Activated CD4-positive, alpha-beta T cell treated with anti-CD3 and anti-CD28 coated beads, Interleukin-2, amount 10 ng/mL, durations not matched to agents 24 days and 14 days (primary cell): ENCODE measurements around the gene NEDD4L. TPM values are rescaled to one million over a fixed set of nuclear protein-coding genes. Genes with fewer than 3 reads are reported as not detected.
"Not testable (repeated sequence)": the region's sequence is repeated elsewhere in the genome, so short reads cannot be mapped to it uniquely, and the experiment has no call there.

Experiments used
- DNase-seq: peaks from one replicate; pipeline ENCODE4 v3.0.0; 2022
- H3K27ac Mint-ChIP-seq: one replicate; pipeline ENCODE4 v1.8.0; 2022; ENCODE audit warnings: mild to moderate bottlenecking, mixed read lengths
- H3K27me3 Mint-ChIP-seq: one replicate; pipeline ENCODE4 v1.8.0; 2022; ENCODE audit warnings: mixed read lengths
- H3K36me3 Mint-ChIP-seq: one replicate; pipeline ENCODE4 v1.8.0; 2022; ENCODE audit warnings: low read depth, mild to moderate bottlenecking, mixed read lengths
- H3K4me1 Mint-ChIP-seq: one replicate; pipeline ENCODE4 v1.8.0; 2021; ENCODE audit warnings: mixed read lengths
- H3K4me3 Mint-ChIP-seq: one replicate; pipeline ENCODE4 v1.8.0; 2022; ENCODE audit warnings: mild to moderate bottlenecking, moderate library complexity, mixed read lengths
- H3K9me3 Mint-ChIP-seq: one replicate; pipeline ENCODE4 v1.8.0; 2021; ENCODE audit warnings: mixed read lengths
- intact Hi-C: fragments of 100-400 bp; cut with micrococcal nuclease; formaldehyde crosslinking; loops from one replicate; pipeline ENCODE4 v1.15.1; 2023
- total RNA-seq: library from RNA; stranded (reverse); gene quantifications from 2 replicates; pipeline ENCODE4 v1.2.3, GENCODE V29; 2022

The NEDD4L gene
- total RNA-seq: 3.5 and 4.2 TPM in 2 replicates

DNA sequence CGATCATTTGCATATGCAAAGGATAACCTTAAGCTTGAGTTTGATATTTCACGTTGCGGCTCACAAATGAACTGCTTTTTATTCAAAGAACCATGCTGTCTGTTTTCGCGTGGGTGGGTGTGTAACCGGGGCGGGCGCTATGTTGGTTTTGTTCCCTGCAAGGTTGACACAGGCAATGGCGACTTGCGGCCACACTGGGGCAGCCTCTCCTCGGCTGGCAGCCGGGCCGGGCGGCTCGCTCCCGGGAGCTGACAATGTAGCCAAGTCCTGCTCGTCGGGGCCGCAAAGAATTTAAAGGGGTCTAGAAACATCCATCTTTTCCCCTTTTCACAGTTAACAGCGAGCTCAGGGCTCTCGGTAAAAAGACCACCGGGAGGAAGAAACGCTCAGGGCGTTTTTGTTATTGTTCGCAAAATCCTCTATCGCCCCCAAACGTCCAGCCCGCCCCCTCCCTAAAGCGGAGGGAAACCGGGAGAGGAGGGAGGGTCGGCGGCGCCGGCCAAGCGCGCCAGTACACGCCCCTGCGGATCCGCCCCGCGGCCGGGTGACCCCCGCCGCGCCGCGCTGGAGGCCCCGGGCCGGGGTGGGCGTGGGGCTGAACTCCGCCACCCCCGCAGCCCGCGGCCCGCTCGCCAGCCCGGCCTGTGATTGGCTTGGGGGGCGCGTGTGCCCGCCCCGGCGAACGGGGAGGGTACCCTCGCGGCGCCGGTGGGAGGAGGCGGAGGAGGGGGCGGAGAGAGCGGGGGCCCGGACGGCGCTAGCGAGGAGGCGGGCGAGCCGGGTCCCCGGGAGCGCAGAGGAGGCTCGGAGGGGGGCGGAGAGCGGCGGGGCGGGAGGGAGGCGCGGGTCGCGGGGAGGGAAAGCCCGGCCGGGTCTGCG is at the start of gene NEDD4L:
NEDD4L (plus strand) TSS at position 736 of the 879 bp plus-strand sequence. CDS start 435 bp downstream, outside the sequence.
- Mint-ChIP-seq H3K27me3 (peaks cover 60% of the 10 kb centered on the region), H3K36me3 (no peaks in the 10 kb centered on the region), H3K4me3 (peak within 1 kb of the TSS; percentile 90), H3K9me3 (no peaks in the 10 kb centered on the region), H3K4me1 (peaks cover 21% of the 10 kb centered on the region), H3K27ac (peak within 1 kb of the TSS; percentile 60)
- peak; percentile 91 for DNase-seq
- intact Hi-C loops: loop anchor here (1.0 to 5.0 kb wide), 7 partner anchors 79 to 457 kb away; partner anchors contain the start of genes FECH and NARS1

DNA sequence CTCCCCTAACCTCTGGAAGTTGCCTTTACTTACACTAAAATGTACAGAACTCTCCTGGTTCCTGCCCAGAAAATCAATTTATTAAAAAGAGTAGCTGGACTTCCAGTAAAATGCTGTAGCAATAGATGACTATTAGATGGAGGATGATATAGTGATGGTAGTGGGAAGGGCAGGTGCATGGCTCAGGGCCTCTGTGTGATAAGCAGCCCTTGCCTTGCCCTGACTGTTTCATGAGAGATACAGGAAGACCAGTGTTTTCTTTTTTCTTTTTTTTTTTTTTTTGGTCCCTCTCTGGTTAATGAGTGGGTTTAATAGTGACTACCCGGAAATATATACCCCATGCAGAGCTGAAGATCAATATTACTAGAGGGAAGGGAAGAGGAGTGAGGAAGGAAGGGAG is 48.7 kb upstream of the NEDD4L start:
- H3K27me3 Mint-ChIP-seq: peaks cover 11% of the 10 kb centered on the region
- DNase-seq: no peak
- no peak overlapping the region for H3K4me3 Mint-ChIP-seq
- no peak overlapping the region for H3K27ac Mint-ChIP-seq
- no peaks in the 10 kb centered on the region for H3K9me3 Mint-ChIP-seq
- no peaks in the 10 kb centered on the region for H3K36me3 Mint-ChIP-seq
- intact Hi-C loops: no loop called here
- no peaks in the 10 kb centered on the region for H3K4me1 Mint-ChIP-seq

DNA sequence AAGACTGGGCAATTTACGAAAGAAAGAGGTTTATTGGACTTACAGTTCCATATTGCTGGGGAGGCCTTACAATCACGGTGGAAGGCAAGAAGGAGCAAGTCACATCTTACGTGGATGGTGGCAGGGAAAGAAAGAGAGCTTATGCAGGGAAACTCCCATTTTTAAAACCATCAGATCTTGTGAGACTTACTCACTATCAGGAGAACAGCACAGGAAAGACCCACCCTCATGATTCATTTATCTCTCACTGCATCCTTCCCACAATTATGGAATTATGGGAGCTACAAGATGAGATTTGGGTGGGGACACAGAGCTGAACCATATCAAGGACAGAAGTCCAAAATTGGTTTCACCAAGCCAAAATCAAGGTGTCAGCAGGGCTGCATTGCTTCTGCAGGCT is 47.1 kb upstream of the NEDD4L start:
- H3K27ac Mint-ChIP-seq, DNase-seq, H3K4me3 Mint-ChIP-seq, intact Hi-C loops, H3K9me3 Mint-ChIP-seq, H3K4me1 Mint-ChIP-seq, H3K36me3 Mint-ChIP-seq: not testable (repeated sequence)
- H3K27me3 Mint-ChIP-seq: peaks cover 12% of the 10 kb centered on the region

DNA sequence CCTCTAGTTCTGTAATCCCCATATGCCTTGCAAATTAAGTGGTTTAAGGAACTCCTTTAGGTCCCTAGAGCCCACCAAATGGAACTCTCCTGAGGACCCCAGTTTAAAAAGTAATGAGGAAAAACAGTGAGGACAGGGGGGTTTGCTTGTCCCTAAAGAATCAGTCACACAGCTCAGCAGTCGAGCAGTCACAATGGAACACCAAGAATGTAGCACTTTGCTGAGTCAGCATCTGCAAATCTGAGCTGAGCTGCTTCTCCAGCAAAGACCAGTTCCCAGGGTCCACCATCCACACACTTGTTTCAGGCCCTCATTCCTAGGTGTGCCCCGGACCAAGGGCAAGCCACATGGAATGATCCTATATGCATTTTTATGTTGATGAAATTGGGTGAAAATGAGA is 46.2 kb upstream of the NEDD4L start:
- no peak overlapping the region for H3K4me3 Mint-ChIP-seq
- peaks cover 19% of the 10 kb centered on the region for H3K27me3 Mint-ChIP-seq
- no peak overlapping the region for H3K27ac Mint-ChIP-seq
- H3K4me1 Mint-ChIP-seq: no peaks in the 10 kb centered on the region
- DNase-seq: no peak
- intact Hi-C loops: no loop called here
- no peaks in the 10 kb centered on the region for H3K36me3 Mint-ChIP-seq
- H3K9me3 Mint-ChIP-seq: no peaks in the 10 kb centered on the region

DNA sequence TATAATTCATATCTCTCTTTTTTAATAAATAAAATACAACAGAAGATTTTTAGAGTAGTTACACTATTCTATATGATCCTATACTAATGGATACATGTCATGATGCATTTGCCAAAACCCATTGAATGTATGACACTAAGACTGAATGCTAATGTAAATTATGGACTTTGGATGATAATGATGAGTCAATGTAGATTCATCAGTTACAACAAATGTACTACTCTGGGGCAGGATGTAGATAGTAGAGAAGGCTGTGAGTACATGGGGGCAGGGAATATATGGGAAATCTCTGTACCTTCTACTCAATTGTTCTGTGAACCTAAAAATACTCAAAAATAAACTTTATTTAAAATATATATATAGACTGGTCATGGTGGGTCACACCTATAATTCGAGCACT is 45.6 kb upstream of the NEDD4L start:
- no peaks in the 10 kb centered on the region for H3K36me3 Mint-ChIP-seq
- no peaks in the 10 kb centered on the region for H3K9me3 Mint-ChIP-seq
- no peak overlapping the region for H3K27ac Mint-ChIP-seq
- H3K4me3 Mint-ChIP-seq: no peak overlapping the region
- no peak for DNase-seq
- H3K27me3 Mint-ChIP-seq: peaks cover 26% of the 10 kb centered on the region
- no peaks in the 10 kb centered on the region for H3K4me1 Mint-ChIP-seq
- intact Hi-C loops: no loop called here

DNA sequence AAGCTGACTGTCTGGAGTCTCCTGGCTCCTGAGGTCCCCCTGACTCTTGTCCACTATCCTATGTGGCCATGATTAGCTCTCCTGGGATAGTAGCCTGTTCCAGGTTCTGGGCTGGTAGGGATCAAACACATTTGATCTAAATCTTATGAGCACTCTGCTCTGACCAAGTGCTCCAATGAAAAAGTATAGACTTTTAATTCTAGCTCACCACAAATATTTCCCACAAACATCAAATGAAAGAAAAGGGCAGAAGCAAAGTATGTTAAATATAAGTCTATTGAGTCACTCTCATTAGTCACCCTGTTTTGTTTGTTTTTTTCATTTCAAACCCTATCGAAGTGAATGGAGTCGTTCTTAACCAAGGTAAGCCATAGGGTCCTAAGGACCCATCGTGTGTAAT is 39.7 kb upstream of the NEDD4L start:
- peaks cover 24% of the 10 kb centered on the region for H3K27me3 Mint-ChIP-seq
- no peak overlapping the region for H3K4me3 Mint-ChIP-seq
- no peaks in the 10 kb centered on the region for H3K9me3 Mint-ChIP-seq
- intact Hi-C loops: no loop called here
- H3K27ac Mint-ChIP-seq: no peak overlapping the region
- no peaks in the 10 kb centered on the region for H3K36me3 Mint-ChIP-seq
- no peak for DNase-seq
- H3K4me1 Mint-ChIP-seq: no peaks in the 10 kb centered on the region

DNA sequence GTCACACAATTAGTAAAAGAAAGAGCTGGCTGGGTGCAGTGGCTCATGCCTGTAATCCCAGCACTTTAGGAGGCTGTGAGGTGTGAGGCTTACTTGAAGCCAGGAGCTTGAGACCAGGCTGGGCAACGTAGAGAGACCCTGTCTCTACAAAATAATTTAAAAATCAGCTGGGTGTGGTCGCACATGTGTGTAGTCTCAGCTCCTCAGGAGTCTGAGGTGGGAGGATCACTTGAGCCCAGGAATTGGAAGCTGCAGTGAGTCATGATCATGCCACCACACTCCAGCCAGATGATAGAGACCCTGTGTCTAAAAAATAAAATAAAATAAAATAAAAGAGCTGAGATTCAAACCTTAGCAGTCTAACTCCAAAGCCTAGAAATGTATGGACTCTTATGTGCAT is 39.0 kb upstream of the NEDD4L start:
- no peaks in the 10 kb centered on the region for H3K36me3 Mint-ChIP-seq
- no peak overlapping the region for H3K4me3 Mint-ChIP-seq
- DNase-seq: no peak
- intact Hi-C loops: no loop called here
- H3K4me1 Mint-ChIP-seq: no peaks in the 10 kb centered on the region
- H3K9me3 Mint-ChIP-seq: no peaks in the 10 kb centered on the region
- no peak overlapping the region for H3K27ac Mint-ChIP-seq
- H3K27me3 Mint-ChIP-seq: peaks cover 24% of the 10 kb centered on the region

DNA sequence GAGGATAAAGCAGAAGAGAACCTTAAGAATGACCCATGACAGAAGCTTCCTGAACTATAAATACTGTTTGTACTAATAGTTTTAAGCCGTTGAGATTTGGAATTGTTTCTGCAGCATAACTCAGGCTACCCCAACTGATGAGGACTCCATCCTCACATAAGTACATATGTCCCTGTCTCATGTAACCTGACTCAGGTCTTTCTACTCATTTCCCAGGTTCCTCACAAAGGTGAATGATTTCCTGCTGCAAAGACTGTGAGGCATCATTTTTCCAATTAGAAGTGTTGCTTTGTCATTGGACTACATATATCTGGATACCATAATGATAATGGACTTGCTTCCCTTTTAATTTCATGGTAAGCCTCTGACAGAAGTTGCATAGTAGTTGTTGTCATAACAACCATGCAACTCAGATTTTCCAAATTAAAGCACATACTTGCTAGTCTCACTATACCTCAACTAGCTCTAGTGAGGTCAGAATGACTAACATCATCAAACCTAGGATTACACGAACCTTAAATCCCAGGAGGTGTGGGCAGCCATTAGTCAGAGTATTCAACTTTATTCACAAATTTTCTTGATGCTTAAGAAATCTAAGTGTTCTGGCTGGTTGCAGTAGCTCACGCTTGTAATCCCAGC is 38.0 kb upstream of the NEDD4L start:
- no peak for DNase-seq

DNA sequence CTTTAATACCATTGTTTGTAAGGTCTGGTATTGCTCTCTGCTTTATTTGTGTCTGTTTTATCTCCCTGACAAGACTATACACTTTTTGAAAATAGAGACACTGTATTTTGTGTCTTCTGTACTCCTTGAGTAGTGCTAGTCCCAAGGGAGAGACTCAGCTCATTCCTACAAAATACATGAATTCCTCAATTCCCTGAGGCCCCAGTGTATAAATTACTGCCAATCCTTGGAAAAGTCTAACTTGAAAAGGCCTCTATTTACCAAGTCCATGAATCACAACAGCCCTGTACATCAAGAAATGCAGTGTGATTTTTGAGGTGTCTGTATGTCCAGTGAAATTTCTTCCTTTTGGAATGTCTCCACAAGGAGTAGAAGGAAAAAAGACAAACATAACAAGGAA is 34.9 kb upstream of the NEDD4L start:
- intact Hi-C loops: no loop called here

More for the DNA sequence above, 38.0 kb upstream of the NEDD4L start:
- intact Hi-C loops: no loop called here
- no peak overlapping the region for H3K27ac Mint-ChIP-seq
- H3K9me3 Mint-ChIP-seq: no peaks in the 10 kb centered on the region
- no peaks in the 10 kb centered on the region for H3K36me3 Mint-ChIP-seq
- no peak overlapping the region for H3K4me3 Mint-ChIP-seq
- peaks cover 23% of the 10 kb centered on the region for H3K27me3 Mint-ChIP-seq
- H3K4me1 Mint-ChIP-seq: no peaks in the 10 kb centered on the region

DNA sequence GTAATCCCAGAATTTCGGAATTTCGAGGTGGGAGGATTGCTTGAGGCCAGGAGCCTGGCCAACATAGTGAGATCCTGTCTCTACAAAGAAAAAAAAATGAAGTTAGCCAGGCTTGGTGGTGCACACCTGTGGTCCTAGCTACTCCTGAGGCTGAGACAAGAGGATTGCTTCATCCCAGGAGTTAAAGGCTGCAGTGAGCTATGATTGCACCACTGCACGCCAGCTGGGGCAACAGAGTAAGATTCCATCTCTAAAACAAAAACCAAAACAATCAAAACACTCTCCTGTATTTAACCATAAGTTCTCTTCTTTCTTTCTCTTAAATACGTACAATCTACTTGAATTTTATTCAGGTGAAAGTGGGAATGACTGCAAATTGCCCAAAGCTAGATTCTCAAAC is 33.8 kb upstream of the NEDD4L start:
- intact Hi-C loops: no loop called here
- no peaks in the 10 kb centered on the region for H3K9me3 Mint-ChIP-seq
- no peak for DNase-seq

More for the DNA sequence above, 34.9 kb upstream of the NEDD4L start:
- Mint-ChIP-seq H3K36me3 (no peaks in the 10 kb centered on the region), H3K4me1 (no peaks in the 10 kb centered on the region), H3K9me3 (no peaks in the 10 kb centered on the region), H3K27ac (no peak overlapping the region), H3K27me3 (peaks cover 10% of the 10 kb centered on the region), H3K4me3 (no peak overlapping the region)
- DNase-seq: no peak

DNA sequence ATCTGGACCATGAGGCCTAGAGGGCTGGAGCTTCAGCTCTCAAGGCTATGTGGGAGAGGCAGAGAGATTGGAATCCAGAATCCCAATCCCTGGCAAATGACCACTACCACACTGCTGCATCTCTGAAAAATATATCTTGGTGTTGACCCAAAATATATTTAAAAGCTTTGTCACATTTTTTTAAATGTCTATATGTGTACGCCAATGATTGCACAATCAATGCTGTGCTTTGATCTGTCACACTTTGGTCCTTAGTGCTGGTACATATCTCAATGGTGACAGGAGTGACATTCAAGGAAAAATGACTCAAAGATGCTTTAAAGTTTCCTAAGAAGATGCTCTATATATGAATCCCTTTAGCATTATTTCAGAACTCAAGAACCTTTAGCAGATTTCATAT is 31.7 kb upstream of the NEDD4L start:
- intact Hi-C loops: no loop called here
- H3K9me3 Mint-ChIP-seq: no peaks in the 10 kb centered on the region
- no peak overlapping the region for H3K4me3 Mint-ChIP-seq
- H3K27ac Mint-ChIP-seq: no peak overlapping the region
- peaks cover 13% of the 10 kb centered on the region for H3K27me3 Mint-ChIP-seq
- no peak for DNase-seq
- no peaks in the 10 kb centered on the region for H3K36me3 Mint-ChIP-seq
- H3K4me1 Mint-ChIP-seq: no peaks in the 10 kb centered on the region

More for the DNA sequence above, 33.8 kb upstream of the NEDD4L start:
- H3K27ac Mint-ChIP-seq: no peak overlapping the region
- no peaks in the 10 kb centered on the region for H3K36me3 Mint-ChIP-seq
- peaks cover 9% of the 10 kb centered on the region for H3K27me3 Mint-ChIP-seq
- no peak overlapping the region for H3K4me3 Mint-ChIP-seq
- H3K4me1 Mint-ChIP-seq: no peaks in the 10 kb centered on the region

DNA sequence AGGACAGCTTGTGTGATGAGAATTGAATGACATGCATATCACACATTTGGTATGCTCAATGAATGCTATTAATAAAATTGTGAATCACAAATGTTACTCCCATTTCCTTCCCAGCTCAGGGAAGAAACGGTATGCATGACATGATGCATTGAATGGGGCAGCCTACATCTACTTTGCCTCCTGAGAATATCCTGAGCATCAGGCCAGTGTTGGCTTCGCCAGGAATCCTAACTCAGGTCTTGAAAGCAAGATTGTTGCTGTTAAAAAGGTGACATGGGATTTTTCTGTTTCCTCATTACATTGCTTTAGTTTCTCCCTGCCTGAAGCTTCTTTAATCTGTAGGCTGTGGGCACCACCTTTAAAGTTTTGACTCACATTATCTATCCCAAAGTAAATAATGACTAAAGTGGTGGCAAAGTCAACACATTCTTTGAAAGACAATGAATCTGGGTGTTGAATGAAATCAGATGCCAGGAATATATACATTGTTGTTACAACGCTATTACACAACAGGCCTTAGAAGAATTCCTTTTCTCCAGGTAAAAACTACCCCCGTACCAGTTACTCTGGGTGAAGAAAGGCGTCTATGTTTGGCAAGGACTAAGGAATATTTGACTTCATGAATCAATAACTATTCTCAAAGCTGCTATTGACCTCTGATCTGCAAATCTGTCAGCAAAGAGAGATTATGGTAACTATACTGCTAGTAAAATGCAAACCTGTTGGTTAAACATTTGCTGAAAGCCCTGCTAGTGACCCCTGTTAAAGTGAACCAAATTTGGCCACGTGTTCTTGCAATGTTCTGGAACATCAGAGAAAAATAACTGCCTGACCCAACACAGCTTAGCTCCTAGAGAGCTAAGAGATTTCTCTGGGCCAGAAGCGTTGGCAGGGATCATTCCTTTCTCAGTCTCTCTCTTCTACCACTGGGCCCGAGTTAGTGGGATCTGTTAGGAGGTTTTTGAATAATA is 30.5 kb upstream of the NEDD4L start:
- H3K4me1 Mint-ChIP-seq: no peaks in the 10 kb centered on the region
- DNase-seq: no peak
- H3K36me3 Mint-ChIP-seq: no peaks in the 10 kb centered on the region
- H3K4me3 Mint-ChIP-seq: no peak overlapping the region
- no peaks in the 10 kb centered on the region for H3K9me3 Mint-ChIP-seq
- peaks cover 13% of the 10 kb centered on the region for H3K27me3 Mint-ChIP-seq
- H3K27ac Mint-ChIP-seq: no peak overlapping the region
- intact Hi-C loops: no loop called here

DNA sequence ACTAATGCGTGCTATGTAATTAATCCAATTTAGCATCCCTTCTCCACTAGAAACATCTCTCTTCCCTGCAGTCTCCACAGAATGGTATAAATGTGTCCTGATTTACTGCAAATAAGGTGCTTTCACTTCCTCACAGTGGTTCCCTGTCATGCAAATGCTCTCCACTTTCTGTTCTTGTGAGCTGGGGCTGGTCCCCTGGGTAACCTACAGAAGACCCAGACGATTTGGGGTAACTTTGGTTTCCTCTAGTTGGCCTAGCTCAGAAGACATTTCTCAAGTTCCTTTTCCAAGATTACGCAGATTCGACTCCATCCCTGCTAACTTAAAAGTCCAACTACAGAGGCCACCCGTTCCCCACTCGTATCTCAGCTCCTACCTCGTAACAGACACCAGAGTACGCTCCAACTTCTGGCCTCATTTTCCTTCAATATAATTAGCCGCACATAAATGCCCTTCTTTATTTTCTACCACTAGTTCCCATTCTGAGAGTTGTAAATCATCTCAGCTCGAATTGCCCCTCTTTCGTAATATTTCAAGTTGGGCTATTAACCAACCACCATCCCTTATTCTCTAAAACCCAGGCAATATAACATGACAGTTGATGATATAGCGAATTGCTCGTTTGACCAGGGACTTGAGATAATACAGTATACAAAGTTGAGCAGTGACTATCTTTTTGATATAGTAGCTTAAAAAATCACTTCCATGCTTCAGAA is 28.8 kb upstream of the NEDD4L start:
- intact Hi-C loops: no loop called here
- H3K4me1 Mint-ChIP-seq: no peaks in the 10 kb centered on the region
- H3K36me3 Mint-ChIP-seq: no peaks in the 10 kb centered on the region
- H3K27me3 Mint-ChIP-seq: peaks cover 11% of the 10 kb centered on the region
- no peak overlapping the region for H3K4me3 Mint-ChIP-seq
- no peaks in the 10 kb centered on the region for H3K9me3 Mint-ChIP-seq
- H3K27ac Mint-ChIP-seq: no peak overlapping the region
- DNase-seq: no peak
